H1 (cell line): ENCODE results near the gene CDK8. TPM values are rescaled to one million over a fixed set of nuclear protein-coding genes. Genes with fewer than 3 reads are reported as not detected.

Source experiments
- CTCF ChIA-PET: fragments of 300-600 bp; sonication (Branson Sonifier 250); formaldehyde crosslinking; loops from one replicate; lab custom pipeline; 2021; ENCODE audit not compliant: partially characterized antibody; lab: Charles Lee
- POLR2A ChIA-PET: fragments of 300-600 bp; sonication (Branson Sonifier 250); formaldehyde crosslinking; loops from one replicate; lab custom pipeline; 2021; ENCODE audit warnings: inconsistent platforms; ENCODE audit not compliant: partially characterized antibody; lab: Charles Lee
- DNase-seq, 2 experiments: peaks; one replicate each; pipeline versions ENCODE4 v3.0.0 to v3.0.0-alpha.2; 2010 to 2022; ENCODE audit warnings: low spot score in 2 of 2, low read depth in 1 of 2, mixed read lengths in 1 of 2
- FAIRE-seq: peaks from 2 replicates; lab custom pipeline; 2011; peaks lifted over from hg19 to GRCh38; lab: Jason Lieb, UNC
- H2AFZ ChIP-seq: 2 replicates; pipeline ENCODE4 v1.8.1; 2012; ENCODE audit warnings: low read length, inconsistent platforms
- H2AK5ac ChIP-seq: 2 replicates; pipeline ENCODE4 v1.6.1; 2013; ENCODE audit warnings: low read depth, low read length
- H2BK120ac ChIP-seq: replicated peaks from 2 replicates; pipeline ENCODE3; 2013; ENCODE audit warnings: low read depth, low read length, inconsistent platforms
- H2BK12ac ChIP-seq: 2 replicates; pipeline ENCODE4 v1.6.1; 2013; ENCODE audit warnings: low read depth, low read length
- H2BK15ac ChIP-seq: 2 replicates; pipeline ENCODE4 v1.6.1; 2013; ENCODE audit warnings: low read length
- H2BK20ac ChIP-seq: 2 replicates; pipeline ENCODE4 v1.6.1; 2013; ENCODE audit warnings: low read length
- H2BK5ac ChIP-seq: 2 replicates; pipeline ENCODE4 v1.6.1; 2013; ENCODE audit warnings: low read depth, low read length
- H3K14ac ChIP-seq: 2 replicates; pipeline ENCODE4 v1.6.1; 2013; ENCODE audit warnings: inconsistent platforms; ENCODE audit not compliant: insufficient read length
- H3K18ac ChIP-seq: 2 replicates; pipeline ENCODE4 v1.6.1; 2013; ENCODE audit warnings: low read length; ENCODE audit errors: extremely low read depth
- H3K23ac ChIP-seq: 2 replicates; pipeline ENCODE4 v1.6.1; 2013; ENCODE audit warnings: inconsistent platforms; ENCODE audit not compliant: insufficient read length
- H3K23me2 ChIP-seq: 2 replicates; pipeline ENCODE4 v1.6.1; 2013; ENCODE audit warnings: low read depth, low read length
- H3K27ac ChIP-seq: 2 replicates; pipeline ENCODE4 v1.6.1; 2011; ENCODE audit warnings: low read depth, low read length, inconsistent platforms
- H3K27me3 ChIP-seq, 4 experiments: replicated peaks in 1 of 4; 1 replicate in 1 of 4; 2 replicates in 3 of 4; pipeline versions ENCODE4 v1.6.1 to v1.8.1; 2011 to 2013; ENCODE audit warnings: low read length in 3 of 4, mild to moderate bottlenecking in 3 of 4, inconsistent platforms in 2 of 4, mixed read lengths in 2 of 4, moderate library complexity in 1 of 4; ENCODE audit not compliant: control insufficient read depth in 3 of 4, insufficient read depth in 3 of 4; ENCODE audit errors: extremely low read depth in 1 of 4
- H3K36me3 ChIP-seq, 4 experiments: 2 replicates each; pipeline versions ENCODE4 v1.6.1 to v1.8.1; 2011 to 2013; ENCODE audit warnings: mild to moderate bottlenecking in 4 of 4, low read length in 3 of 4, moderate library complexity in 2 of 4, control low read depth in 1 of 4, inconsistent platforms in 1 of 4; ENCODE audit not compliant: insufficient read depth in 4 of 4, control insufficient read depth in 2 of 4
- H3K4ac ChIP-seq: replicated peaks from 2 replicates; pipeline ENCODE3; 2013; ENCODE audit warnings: low read length, low read depth, mixed read lengths, inconsistent platforms; ENCODE audit not compliant: insufficient read length
- H3K4me1 ChIP-seq, 4 experiments: replicated peaks in 1 of 4; 1 replicate in 1 of 4; 2 replicates in 3 of 4; pipeline versions ENCODE4 v1.6.1 to v1.8.1; 2011 to 2013; ENCODE audit warnings: low read length in 3 of 4, inconsistent platforms in 2 of 4, mixed read lengths in 1 of 4; ENCODE audit not compliant: insufficient read depth in 4 of 4, control insufficient read depth in 3 of 4
- H3K4me2 ChIP-seq, 2 experiments: 2 replicates each; pipeline versions ENCODE4 v1.6.1 to v1.8.1; 2011 to 2013; ENCODE audit warnings: low read depth in 2 of 2, low read length in 2 of 2, control low read depth in 1 of 2, inconsistent platforms in 1 of 2, mild to moderate bottlenecking in 1 of 2; ENCODE audit not compliant: insufficient read depth in 1 of 2
- H3K4me3 ChIP-seq, 4 experiments: fragments of 200-600, 300-600 bp in 1 of 4; sonication (generic), shearing (Covaris generic), sonication (Bioruptor Twin) in 1 of 4; 2 replicates each; pipeline versions ENCODE4 v1.5.1 to v1.8.1; 2011 to 2016; ENCODE audit warnings: low read length in 4 of 4, low read depth in 3 of 4, control low read depth in 2 of 4, inconsistent platforms in 2 of 4, mild to moderate bottlenecking in 2 of 4, mixed read lengths in 1 of 4, moderate library complexity in 1 of 4; ENCODE audit not compliant: insufficient read depth in 2 of 4; ENCODE audit errors: extremely low read depth in 1 of 4
- H3K56ac ChIP-seq: replicated peaks from 2 replicates; pipeline ENCODE3; 2013; ENCODE audit warnings: low read depth, mild to moderate bottlenecking, mixed read lengths, low read length, inconsistent platforms; ENCODE audit not compliant: insufficient read length
- H3K79me1 ChIP-seq: 2 replicates; pipeline ENCODE4 v1.6.1; 2013; ENCODE audit warnings: low read depth, low read length, control low read depth
- H3K79me2 ChIP-seq, 2 experiments: 2 replicates each; pipeline versions ENCODE4 v1.6.1 to v1.8.1; 2012 to 2013; ENCODE audit warnings: low read length in 2 of 2, mild to moderate bottlenecking in 2 of 2, inconsistent platforms in 1 of 2; ENCODE audit not compliant: insufficient read depth in 2 of 2, control insufficient read depth in 1 of 2
- H3K9ac ChIP-seq, 4 experiments: replicated peaks in 1 of 4; 1 replicate in 1 of 4; 2 replicates in 3 of 4; pipeline versions ENCODE4 v1.6.1 to v1.8.1; 2011 to 2013; ENCODE audit warnings: low read depth in 3 of 4, low read length in 3 of 4, control low read depth in 2 of 4, mild to moderate bottlenecking in 2 of 4, moderate library complexity in 2 of 4, inconsistent platforms in 1 of 4; ENCODE audit errors: extremely low read depth in 1 of 4
- H3K9me3 ChIP-seq, 2 experiments: 2 replicates each; pipeline versions ENCODE4 v1.6.1 to v1.8.1; 2012 to 2013; ENCODE audit warnings: mild to moderate bottlenecking in 2 of 2, moderate library complexity in 2 of 2, control low read depth in 1 of 2, inconsistent platforms in 1 of 2, low read depth in 1 of 2, low read length in 1 of 2, mixed read lengths in 1 of 2; ENCODE audit not compliant: insufficient read depth in 2 of 2
- H4K20me1 ChIP-seq, 2 experiments: replicated peaks in 1 of 2; 2 replicates each; pipeline versions ENCODE3 to v1.8.1; 2011 to 2013; ENCODE audit warnings: inconsistent platforms in 2 of 2, low read length in 2 of 2, mild to moderate bottlenecking in 1 of 2; ENCODE audit not compliant: insufficient read depth in 2 of 2, control insufficient read depth in 1 of 2
- H4K5ac ChIP-seq: 2 replicates; pipeline ENCODE4 v1.6.1; 2013; ENCODE audit warnings: low read length, low read depth, mixed read lengths, inconsistent platforms; ENCODE audit not compliant: insufficient read length
- H4K8ac ChIP-seq: 2 replicates; pipeline ENCODE4 v1.8.0; 2013; ENCODE audit warnings: mild to moderate bottlenecking, moderate library complexity, low read length, inconsistent platforms; ENCODE audit not compliant: insufficient read depth; ENCODE audit errors: extremely low read depth
- H4K91ac ChIP-seq: replicated peaks from 2 replicates; pipeline ENCODE3; 2013; ENCODE audit warnings: low read length, mixed read lengths, inconsistent platforms; ENCODE audit not compliant: insufficient read length
- whole genome bisulfite sequencing, 2 experiments: shearing (Covaris generic) in 1 of 2; methylation state at CpG; one replicate each; pipeline versions ENCODE4 v1.1.6 to v1.1.7; 2013 to 2015; ENCODE audit warnings: low lambda C conversion rate in 2 of 2, mixed read lengths in 2 of 2, inconsistent platforms in 1 of 2, low coverage in 1 of 2, missing lambda C conversion rate in 1 of 2; ENCODE audit not compliant: insufficient replicate concordance in 2 of 2, insufficient coverage in 1 of 2, insufficient read length in 1 of 2; ENCODE audit errors: extremely low coverage in 1 of 2, missing lambda C conversion rate in 1 of 2; 5-methylcytosine and 5-hydroxymethylcytosine counted together
- polyA plus RNA-seq, 7 experiments: library from polyadenylated mRNA; depleted of rRNA in 3 of 7; stranded (reverse) in 5 of 7; unstranded in 2 of 7; fragments of >200 nt in 5 of 7; fragments of 200-250 nt in 2 of 7; gene quantifications; 1 replicate in 5 of 7; 2 replicates in 1 of 7; 4 replicates in 1 of 7; pipeline versions ENCODE4 v1.2.1 to v1.2.3, GENCODE V29; 2011 to 2013; ENCODE audit warnings: missing spikeins in 2 of 7, mixed read lengths in 2 of 7
- total RNA-seq: library from RNA; stranded (reverse); fragmentation: NEBNext Ultra II Directional; extraction: Animal tissue kit (Norgen Biotek cat#: 25700); gene quantifications from 2 replicates; pipeline ENCODE4 v1.2.1, GENCODE V29; 2021

The CDK8 gene
- total and polyA plus RNA-seq, 2 of the 8 experiments (the other 6 are each of a cell fraction or from before 2014, with no cell fraction given): 22.1 to 25.6 TPM

- no peak overlapping the region for H2BK120ac ChIP-seq
- WGBS, 2 experiments: 95% methylated on average over 5 of the region's 5 CpGs; no CpG with 5 or more reads in 1 of the 2 experiments
- no peak overlapping the region for H2BK20ac ChIP-seq
- no peak overlapping the region for H3K9ac ChIP-seq
- H4K20me1 ChIP-seq: peaks cover 0 to 4% of the 10 kb centered on the region in 2 experiments
- H3K79me2 ChIP-seq: peaks cover 7 to 71% of the 10 kb centered on the region in 2 experiments; a peak in 3 of 4 replicates
- H2BK5ac ChIP-seq: no peak overlapping the region
- no peak overlapping the region for H3K18ac ChIP-seq
- no peak overlapping the region for H4K8ac ChIP-seq
- no peak overlapping the region for H3K4ac ChIP-seq
- H2BK12ac ChIP-seq: no peak overlapping the region
- H3K4me3 ChIP-seq: no peak overlapping the region
- no peak overlapping the region for H3K27ac ChIP-seq
- DNase-seq (no peak), FAIRE-seq (no peak)
- no peaks in the 10 kb centered on the region for H3K9me3 ChIP-seq
- no peaks in the 10 kb centered on the region for H3K36me3 ChIP-seq
- no peaks in the 10 kb centered on the region for H3K79me1 ChIP-seq
- no peak overlapping the region for H4K91ac ChIP-seq
- H3K56ac ChIP-seq: no peak overlapping the region
- no peak overlapping the region for H2AK5ac ChIP-seq
- no peak overlapping the region for H3K4me2 ChIP-seq
- H3K23ac ChIP-seq: no peak overlapping the region
- ChIA-PET CTCF (no interaction called here), POLR2A (no interaction called here)
- H3K27me3 ChIP-seq: no peaks in the 10 kb centered on the region
- no peaks in the 10 kb centered on the region for H3K23me2 ChIP-seq
- H4K5ac ChIP-seq: no peak overlapping the region
- H2AFZ ChIP-seq: no peak overlapping the region
- no peak overlapping the region for H2BK15ac ChIP-seq
- no peak overlapping the region for H3K14ac ChIP-seq
- H3K4me1 ChIP-seq: 0 out of 7 replicates have a peak, but pooled peaks cover 0 to 6% (median 0%) of the 10 kb centered on the region in 4 experiments
Measured at GRCh38 chr13:26335158-26335557, 81.2 kb downstream of the CDK8 start.
